ENCODE results near the gene NSD2.

NSD2 gene

GRCh38 chr4:2011583-2011982, 140.4 kb downstream of the NSD2 start:
- no peaks in the 10 kb centered on the region for H3K4me1 ChIP-seq (ENCODE audit: control insufficient read depth, insufficient read depth, low read length)
- H3K9me3 ChIP-seq (ENCODE audit: control insufficient read depth, insufficient read depth, low read depth, low read length), result no peaks in the 10 kb centered on the region
- no peak overlapping the region for H3K27ac ChIP-seq (ENCODE audit: extremely low read depth, low read depth, low read length)
- H3K4me3 ChIP-seq (ENCODE audit: low read depth, low read length), result no peak overlapping the region
- CTCF ChIA-PET, result no interaction called here
- H3K36me3 ChIP-seq (ENCODE audit: control insufficient read depth in 2 of 2, insufficient read depth in 1 of 2, low read length in 2 of 2), result peaks cover 0 to 3% of the 10 kb centered on the region in 2 experiments; a peak in 2 of 3 replicates
- POLR2A ChIA-PET, result no interaction called here
- no peak for TF ChIP-seq ZNF660 (tag by site-specific recombination; IDR thresholded peaks at IDR 0.05)
- no peak for TF ChIP-seq ZNF341 (tag by site-specific recombination; IDR thresholded peaks at IDR 0.05; ENCODE audit: low read depth)
- no peak for TF ChIP-seq ZNF10 (tag by site-specific recombination; IDR thresholded peaks at IDR 0.05)
- TF ChIP-seq YY1 (tag by site-specific recombination; IDR thresholded peaks at IDR 0.05), result no peak
- TF ChIP-seq ZBTB21 (tag by site-specific recombination; IDR thresholded peaks at IDR 0.05), result no peak
- no peak for TF ChIP-seq SCRT2 (tag by site-specific recombination; IDR thresholded peaks at IDR 0.05)
- TF ChIP-seq ZSCAN5A (tag by site-specific recombination; IDR thresholded peaks at IDR 0.05), result no peak
- TF ChIP-seq ZNF629 (tag by site-specific recombination; IDR thresholded peaks at IDR 0.05), result no peak
- TF ChIP-seq GLIS1 (tag by site-specific recombination; IDR thresholded peaks at IDR 0.05), result no peak
- TF ChIP-seq KLF1 (tag by site-specific recombination; IDR thresholded peaks at IDR 0.05), result no peak
- TF ChIP-seq SETDB1 (IDR thresholded peaks at IDR 0.05; ENCODE audit: insufficient read length, low read length), result no peak
- TF ChIP-seq ZNF610 (tag by site-specific recombination; IDR thresholded peaks at IDR 0.05; ENCODE audit: borderline replicate concordance), result no peak
- TF ChIP-seq ZNF529 (tag by site-specific recombination; IDR thresholded peaks at IDR 0.05; ENCODE audit: insufficient replicate concordance), result no peak
- no peak for TF ChIP-seq ZFP41 (tag by site-specific recombination; IDR thresholded peaks at IDR 0.05; ENCODE audit: borderline replicate concordance)
- no peak for TF ChIP-seq ZSCAN4 (tag by site-specific recombination; IDR thresholded peaks at IDR 0.05)
- no peak for TF ChIP-seq ZNF274 (IDR thresholded peaks at IDR 0.05; ENCODE audit: low read length)
- TF ChIP-seq ZNF274 (tag by site-specific recombination; IDR thresholded peaks at IDR 0.05; ENCODE audit: borderline replicate concordance), result no peak
- TF ChIP-seq ZNF2 (tag by site-specific recombination; IDR thresholded peaks at IDR 0.05), result no peak
- TF ChIP-seq ZNF350 (tag by site-specific recombination; IDR thresholded peaks at IDR 0.05), result no peak

- POLR2A ChIA-PET, result no interaction called here
- no peak overlapping the region for H3K4me3 ChIP-seq (ENCODE audit: low read depth, low read length)
- no peaks in the 10 kb centered on the region for H3K4me1 ChIP-seq (ENCODE audit: control insufficient read depth, insufficient read depth, low read length)
- no peaks in the 10 kb centered on the region for H3K9me3 ChIP-seq (ENCODE audit: control insufficient read depth, insufficient read depth, low read depth, low read length)
- no peak overlapping the region for H3K27ac ChIP-seq (ENCODE audit: extremely low read depth, low read depth, low read length)
- CTCF ChIA-PET, result no interaction called here
- H3K36me3 ChIP-seq (ENCODE audit: control insufficient read depth in 2 of 2, insufficient read depth in 1 of 2, low read length in 2 of 2), result no peaks in the 10 kb centered on the region
- TF ChIP-seq HOXC10 (CRISPR knock-in tag; IDR thresholded peaks at IDR 0.05) (no peak), ZBTB7A (tag by site-specific recombination; IDR thresholded peaks at IDR 0.05; ENCODE audit: low read depth) (no peak), ZBTB20 (tag by site-specific recombination; IDR thresholded peaks at IDR 0.05) (no peak), ZFP69B (tag by site-specific recombination; IDR thresholded peaks at IDR 0.05) (no peak), ZNF280D (tag by site-specific recombination; IDR thresholded peaks at IDR 0.05) (no peak), ZNF239 (tag by site-specific recombination; IDR thresholded peaks at IDR 0.05) (no peak), ZNF169 (tag by site-specific recombination; IDR thresholded peaks at IDR 0.05) (no peak), PBX3 (CRISPR knock-in tag; IDR thresholded peaks at IDR 0.05) (no peak), ZNF76 (tag by site-specific recombination; IDR thresholded peaks at IDR 0.05; ENCODE audit: borderline replicate concordance, low read depth) (no peak), WT1 (tag by site-specific recombination; IDR thresholded peaks at IDR 0.05) (no peak), GLIS1 (tag by site-specific recombination; IDR thresholded peaks at IDR 0.05) (no peak), ZNF580 (tag by site-specific recombination; IDR thresholded peaks at IDR 0.05) (no peak)
These were observed 143.8 kb downstream of the NSD2 start for GRCh38 chr4:2015008-2015407.
